Gastrocnemius medialis (tissue), 4 donors: ENCODE results near the gene CHCHD6. TPM values are rescaled to one million over a fixed set of nuclear protein-coding genes. Genes with fewer than 3 reads are reported as not detected.

Experiments
- ATAC-seq, 2 donors: fragments of 150-250 bp; one replicate each; pipeline ENCODE4 v1.9.1; 2016
- DNase-seq, 2 donors: peaks; one replicate each; pipeline ENCODE4 v3.0.0-alpha.2; 2019
- H3K27ac ChIP-seq, 4 donors: fragments of 200-600 bp; sonication (generic); 1 replicate in 1 of 4; 2 replicates in 3 of 4; pipeline ENCODE4 v1.5.1; 2016 to 2018; ENCODE audit warnings: mild to moderate bottlenecking in 2 of 4, moderate library complexity in 1 of 4
- H3K27me3 ChIP-seq, 3 donors: fragments of 200-600 bp; sonication (generic) in 2 of 3; 1 replicate in 1 of 3; 2 replicates in 2 of 3; pipeline versions ENCODE4 v1.5.1 to v1.6.0; 2016 to 2019; ENCODE audit warnings: mild to moderate bottlenecking in 1 of 3, moderate library complexity in 1 of 3
- H3K36me3 ChIP-seq, 2 donors: fragments of 200-600 bp; sonication (generic) in 1 of 2; one replicate each; pipeline ENCODE4 v1.5.1; 2017 to 2018
- H3K4me1 ChIP-seq, 2 donors: fragments of 200-600 bp; sonication (generic) in 1 of 2; one replicate each; pipeline ENCODE4 v1.5.1; 2016 to 2017; ENCODE audit warnings: mild to moderate bottlenecking in 2 of 2
- H3K4me3 ChIP-seq, 4 donors: fragments of 200-600 bp; sonication (generic) in 3 of 4; 1 replicate in 1 of 4; 2 replicates in 3 of 4; pipeline ENCODE4 v1.5.1; 2016 to 2019; ENCODE audit warnings: mild to moderate bottlenecking in 2 of 4
- H3K9me3 ChIP-seq, 3 donors: fragments of 200-600 bp; sonication (generic) in 2 of 3; 1 replicate in 1 of 3; 2 replicates in 2 of 3; pipeline ENCODE4 v1.5.1; 2016 to 2019
- POLR2A ChIP-seq, 2 donors: fragments of 450-650 bp; IDR thresholded peaks; one replicate each; pipeline ENCODE4 v1.6.1; 2017; ENCODE audit warnings: antibody characterized with exemption in 2 of 2, mild to moderate bottlenecking in 2 of 2, moderate library complexity in 2 of 2
- in situ Hi-C, 4 donors: fragments of 200-750 bp; cut with MboI; loops; one replicate each; pipeline versions ENCODE4 v1.15.0 to v1.8.0; 2017; ENCODE audit warnings: low sequenced_read_pairs in 4 of 4
- intact Hi-C: fragments of 100-400 bp; cut with DNase I; formaldehyde crosslinking; loops from one replicate; pipeline ENCODE4 v1.15.1; 2023; ENCODE audit warnings: low total_unique reads
- total RNA-seq, 4 donors: library from RNA; depleted of rRNA; stranded (reverse); fragments of >200 nt; gene quantifications; one replicate each; pipeline versions ENCODE4 v1.1.0 to v1.2.3, GENCODE V29; 2016
- TF ChIP-seq, protein P1 (sequence below), 5 experiments: fragments of 450-650 bp in 3 of 5; fragments of 200-600 bp in 2 of 5; sonication (generic) in 2 of 5; IDR thresholded peaks in 4 of 5; conservative IDR thresholded peaks in 1 of 5; 1 replicate in 4 of 5; 2 replicates in 1 of 5; pipeline ENCODE4 v1.5.1; 2016 to 2019; ENCODE audit warnings: antibody characterized with exemption in 5 of 5, mild to moderate bottlenecking in 3 of 5, moderate library complexity in 3 of 5

Gene CHCHD6
- total RNA-seq, 4 donors from 2014 or later, result 2.7 to 4.2 (median 3.4) TPM

DNA sequence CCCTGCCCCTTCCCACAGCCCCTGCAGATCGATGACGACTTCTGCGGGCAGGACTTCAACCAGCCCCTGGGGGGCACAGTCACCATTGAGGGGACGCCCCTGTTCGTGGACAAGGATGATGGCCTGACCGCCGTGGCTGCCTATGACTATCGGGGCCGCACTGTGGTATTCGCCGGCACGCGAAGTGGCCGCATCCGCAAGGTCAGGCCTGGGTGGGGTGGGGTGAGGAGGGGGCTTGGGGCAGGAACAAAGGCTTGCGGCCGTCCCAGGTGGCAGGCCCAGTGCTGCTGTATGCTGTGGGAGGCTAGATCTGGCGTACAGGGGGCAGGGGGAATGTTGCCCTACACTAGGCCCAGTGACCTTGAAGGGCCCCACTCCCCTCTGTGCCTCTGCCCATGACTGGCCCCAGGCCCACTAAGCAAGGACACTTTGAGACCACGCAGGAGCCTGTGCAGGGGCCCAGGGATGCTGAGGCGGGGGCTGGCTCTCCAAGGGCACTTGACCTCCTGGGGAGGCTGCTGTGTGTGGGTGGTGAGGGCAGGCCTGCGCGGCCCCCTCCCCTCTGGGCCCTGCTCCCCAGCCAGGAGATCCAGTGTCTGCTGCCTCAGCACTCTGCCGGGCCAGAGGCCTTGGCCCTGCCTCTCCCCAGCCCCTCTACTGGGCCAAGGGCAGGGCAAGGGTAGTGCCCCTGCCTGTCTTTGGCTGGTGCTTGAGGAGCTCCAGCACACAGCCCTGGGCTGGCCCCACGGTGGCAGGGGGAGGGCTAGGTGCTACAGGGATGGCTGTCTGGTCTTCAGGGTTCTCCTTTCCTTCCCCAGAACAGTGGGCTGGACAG is 287.5 kb downstream of the CHCHD6 start:
- Histone ChIP-seq H3K4me3 (no peak overlapping the region), H3K27me3 (no peaks in the 10 kb centered on the region), H3K4me1 (peaks cover 31 to 41% of the 10 kb centered on the region in 2 donors), H3K9me3 (no peaks in the 10 kb centered on the region), H3K27ac (no peak overlapping the region), H3K36me3 (peaks cover 0 to 10% of the 10 kb centered on the region in 2 donors)
- ATAC-seq (no peak), DNase-seq (no peak)
- in situ Hi-C loops (no loop called here), intact Hi-C loops (no loop called here)
- TF ChIP-seq, protein P1, sequence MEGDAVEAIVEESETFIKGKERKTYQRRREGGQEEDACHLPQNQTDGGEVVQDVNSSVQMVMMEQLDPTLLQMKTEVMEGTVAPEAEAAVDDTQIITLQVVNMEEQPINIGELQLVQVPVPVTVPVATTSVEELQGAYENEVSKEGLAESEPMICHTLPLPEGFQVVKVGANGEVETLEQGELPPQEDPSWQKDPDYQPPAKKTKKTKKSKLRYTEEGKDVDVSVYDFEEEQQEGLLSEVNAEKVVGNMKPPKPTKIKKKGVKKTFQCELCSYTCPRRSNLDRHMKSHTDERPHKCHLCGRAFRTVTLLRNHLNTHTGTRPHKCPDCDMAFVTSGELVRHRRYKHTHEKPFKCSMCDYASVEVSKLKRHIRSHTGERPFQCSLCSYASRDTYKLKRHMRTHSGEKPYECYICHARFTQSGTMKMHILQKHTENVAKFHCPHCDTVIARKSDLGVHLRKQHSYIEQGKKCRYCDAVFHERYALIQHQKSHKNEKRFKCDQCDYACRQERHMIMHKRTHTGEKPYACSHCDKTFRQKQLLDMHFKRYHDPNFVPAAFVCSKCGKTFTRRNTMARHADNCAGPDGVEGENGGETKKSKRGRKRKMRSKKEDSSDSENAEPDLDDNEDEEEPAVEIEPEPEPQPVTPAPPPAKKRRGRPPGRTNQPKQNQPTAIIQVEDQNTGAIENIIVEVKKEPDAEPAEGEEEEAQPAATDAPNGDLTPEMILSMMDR (IDR thresholded peaks at IDR 0.05 in 4 of 5, conservative IDR thresholded peaks at IDR 0.05 in 1 of 5), result no peak
- no peak for TF ChIP-seq POLR2A (IDR thresholded peaks at IDR 0.05)

DNA sequence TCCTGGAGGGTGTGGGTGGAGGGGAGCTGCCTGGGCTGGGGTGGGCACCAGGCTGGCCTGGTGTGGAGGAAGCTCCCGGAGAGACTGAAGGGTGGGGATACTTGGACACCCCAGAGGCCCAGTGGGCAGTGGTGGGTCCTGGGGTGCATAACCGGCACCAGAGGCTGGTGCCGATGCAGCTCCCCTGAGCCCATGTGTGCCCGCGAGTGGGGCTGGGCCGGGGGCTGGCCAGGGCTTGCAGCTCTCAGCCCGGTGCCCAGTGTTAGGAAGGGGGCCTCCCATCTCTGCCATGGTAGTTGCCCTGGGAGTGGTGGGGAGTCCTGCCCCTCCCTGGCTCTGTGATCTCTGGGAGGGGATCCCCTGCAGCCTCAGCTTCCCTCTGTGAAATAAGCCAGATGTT is 288.2 kb downstream of the CHCHD6 start:
- no peak for ATAC-seq
- no peak for TF ChIP-seq POLR2A (IDR thresholded peaks at IDR 0.05)
- TF ChIP-seq, protein P1 (IDR thresholded peaks at IDR 0.05 in 4 of 5, conservative IDR thresholded peaks at IDR 0.05 in 1 of 5), result no peak
- H3K9me3 ChIP-seq, result no peaks in the 10 kb centered on the region
- in situ Hi-C loops (no loop called here), intact Hi-C loops (no loop called here)
- no peaks in the 10 kb centered on the region for H3K27me3 ChIP-seq
- peaks cover 31 to 37% of the 10 kb centered on the region in 2 donors for H3K4me1 ChIP-seq
- DNase-seq, result no peak
- H3K27ac ChIP-seq, result no peak overlapping the region
- no peak overlapping the region for H3K4me3 ChIP-seq
- H3K36me3 ChIP-seq, result peaks cover 0 to 10% of the 10 kb centered on the region in 2 donors

DNA sequence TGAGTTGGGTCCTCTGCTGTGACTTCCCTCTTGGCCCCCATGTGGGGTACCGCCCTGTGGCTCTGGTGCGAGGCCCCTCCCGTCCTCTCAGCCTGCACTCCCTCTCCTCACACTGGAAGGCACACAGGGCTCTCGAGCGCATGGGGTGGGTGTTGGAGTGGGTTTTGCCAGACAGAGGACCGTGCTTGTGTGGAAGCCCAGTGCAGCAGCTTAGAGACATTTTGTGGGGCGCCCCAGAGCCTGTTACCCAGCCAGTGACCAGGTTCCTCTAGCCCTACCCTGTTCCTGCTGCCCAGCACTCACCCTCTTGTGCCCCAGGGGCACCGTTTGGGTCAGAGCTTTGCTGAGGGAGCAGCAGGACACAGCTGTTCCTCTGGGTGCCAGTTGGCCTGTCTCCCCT is 288.7 kb downstream of the CHCHD6 start:
- no peak for ATAC-seq
- no peak overlapping the region for H3K27ac ChIP-seq
- no peak for DNase-seq
- in situ Hi-C loops, result no loop called here
- H3K36me3 ChIP-seq, result peaks cover 0 to 10% of the 10 kb centered on the region in 2 donors
- no peaks in the 10 kb centered on the region for H3K27me3 ChIP-seq
- TF ChIP-seq POLR2A (IDR thresholded peaks at IDR 0.05), result no peak
- TF ChIP-seq, protein P1 (IDR thresholded peaks at IDR 0.05 in 4 of 5, conservative IDR thresholded peaks at IDR 0.05 in 1 of 5), result no peak
- peaks cover 31 to 37% of the 10 kb centered on the region in 2 donors for H3K4me1 ChIP-seq
- no peak overlapping the region for H3K4me3 ChIP-seq
- intact Hi-C loops, result no loop called here
- H3K9me3 ChIP-seq, result no peaks in the 10 kb centered on the region

DNA sequence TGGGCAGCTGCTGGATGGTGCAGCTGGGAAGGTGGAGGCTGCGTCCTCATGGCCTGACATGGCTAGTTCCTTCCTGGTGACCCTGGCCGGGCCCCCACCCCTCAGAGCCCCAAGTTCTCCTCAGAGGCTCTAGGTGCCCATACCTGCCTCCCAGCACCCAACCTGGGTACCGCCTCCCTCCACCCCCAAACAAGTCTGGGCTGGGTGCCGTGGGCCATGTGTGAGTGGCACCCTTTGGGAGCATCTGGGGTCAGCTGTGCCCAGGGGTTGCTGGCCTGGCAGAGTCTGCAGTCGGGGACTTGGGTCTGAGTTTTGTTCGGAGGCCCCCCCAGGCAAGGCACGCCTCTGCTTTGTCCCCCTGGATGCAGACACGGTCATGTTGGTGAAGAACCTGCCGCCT is 289.4 kb downstream of the CHCHD6 start:
- DNase-seq (no peak), ATAC-seq (no peak)
- Histone ChIP-seq H3K4me3 (no peak overlapping the region), H3K36me3 (peaks cover 0 to 10% of the 10 kb centered on the region in 2 donors), H3K9me3 (no peaks in the 10 kb centered on the region), H3K4me1 (peaks cover 31 to 37% of the 10 kb centered on the region in 2 donors), H3K27me3 (no peaks in the 10 kb centered on the region), H3K27ac (no peak overlapping the region)
- in situ Hi-C loops (no loop called here), intact Hi-C loops (no loop called here)
- TF ChIP-seq, protein P1 (IDR thresholded peaks at IDR 0.05 in 4 of 5, conservative IDR thresholded peaks at IDR 0.05 in 1 of 5), result no peak
- TF ChIP-seq POLR2A (IDR thresholded peaks at IDR 0.05), result no peak
